ENCODE measurements around the gene NR5A2. TPM values are rescaled to one million over a fixed set of nuclear protein-coding genes. Genes with fewer than 3 reads are reported as not detected.

NR5A2 gene
- total RNA-seq, 2 donors from 2014 or later = 0.44 to 0.63 TPM

DNA sequence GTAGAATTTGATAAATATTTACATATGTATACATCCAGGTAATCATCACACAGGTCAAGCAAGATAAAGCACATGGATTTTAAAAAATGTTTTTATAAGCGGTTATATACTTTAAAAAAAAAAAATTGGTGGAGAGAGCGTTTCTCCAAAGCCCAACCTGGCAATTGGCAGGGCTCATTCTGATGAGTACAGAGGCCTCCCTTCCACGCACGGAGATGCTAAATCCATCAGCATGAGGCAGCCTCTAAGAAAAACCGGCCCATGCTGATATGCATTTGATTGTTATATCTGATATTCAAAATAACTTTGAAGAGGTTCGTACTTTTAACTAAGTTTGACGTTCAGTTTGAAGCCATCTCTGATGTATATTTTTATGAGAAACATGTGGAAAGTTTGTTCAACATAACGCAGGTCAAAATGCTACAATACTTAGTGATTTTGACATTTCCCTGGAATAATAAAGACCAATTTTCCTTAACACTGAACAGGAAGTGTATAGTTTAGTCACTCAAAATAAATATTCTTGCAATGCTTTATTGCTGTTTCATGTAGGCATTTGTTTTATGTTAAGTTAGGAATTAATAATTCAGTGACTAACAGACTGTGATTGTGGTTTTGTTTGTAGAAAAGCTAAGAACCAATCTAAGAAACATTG, 151.7 kb downstream of the NR5A2 start:
- no peaks in the 10 kb centered on the region for H3K36me3 ChIP-seq
- H3K9me3 ChIP-seq = no peaks in the 10 kb centered on the region
- no peaks in the 10 kb centered on the region for H3K27me3 ChIP-seq
- H3K4me3 ChIP-seq = no peak overlapping the region
- no peak for TF ChIP-seq CTCF (IDR thresholded peaks at IDR 0.05)
- H3K27ac ChIP-seq = no peak overlapping the region
- DNase-seq (ENCODE audit: low spot score) = no peak
- H3K4me1 ChIP-seq = peaks cover 0 to 10% of the 10 kb centered on the region in 2 donors

DNA sequence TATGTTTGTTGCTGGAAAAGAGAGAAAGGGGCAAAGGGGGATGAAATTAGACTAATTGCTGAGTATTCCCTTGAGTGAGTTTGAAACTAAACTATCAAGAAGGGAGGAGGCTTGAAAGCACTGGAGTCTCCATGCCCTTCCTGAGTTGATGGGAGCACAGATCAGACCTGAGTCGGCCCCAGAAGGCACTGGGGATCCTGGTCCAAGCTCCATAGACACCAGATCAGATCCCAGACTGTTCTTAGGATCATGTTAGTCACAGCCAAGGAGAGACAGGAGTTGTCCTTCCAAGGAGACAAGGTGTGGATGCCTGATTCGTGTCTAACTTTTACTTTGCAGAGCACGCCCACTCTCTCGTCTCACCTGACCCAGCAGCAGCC, 152.3 kb downstream of the NR5A2 start:
- no peak overlapping the region for H3K27ac ChIP-seq
- H3K4me3 ChIP-seq = no peak overlapping the region
- no peak for TF ChIP-seq CTCF (IDR thresholded peaks at IDR 0.05)
- no peak for DNase-seq (ENCODE audit: low spot score)
- no peaks in the 10 kb centered on the region for H3K36me3 ChIP-seq
- H3K9me3 ChIP-seq = no peaks in the 10 kb centered on the region
- peaks cover 0 to 15% of the 10 kb centered on the region in 2 donors for H3K4me1 ChIP-seq
- H3K27me3 ChIP-seq = no peaks in the 10 kb centered on the region

GRCh38 chr1:200180821-200181220, 153.3 kb downstream of the NR5A2 start:
- H3K27me3 ChIP-seq = no peaks in the 10 kb centered on the region
- no peaks in the 10 kb centered on the region for H3K9me3 ChIP-seq
- no peak overlapping the region for H3K4me3 ChIP-seq
- TF ChIP-seq CTCF (IDR thresholded peaks at IDR 0.05) = no peak
- H3K4me1 ChIP-seq = peaks cover 0 to 15% of the 10 kb centered on the region in 2 donors
- DNase-seq (ENCODE audit: low spot score) = no peak
- H3K36me3 ChIP-seq = no peaks in the 10 kb centered on the region
- no peak overlapping the region for H3K27ac ChIP-seq

DNA sequence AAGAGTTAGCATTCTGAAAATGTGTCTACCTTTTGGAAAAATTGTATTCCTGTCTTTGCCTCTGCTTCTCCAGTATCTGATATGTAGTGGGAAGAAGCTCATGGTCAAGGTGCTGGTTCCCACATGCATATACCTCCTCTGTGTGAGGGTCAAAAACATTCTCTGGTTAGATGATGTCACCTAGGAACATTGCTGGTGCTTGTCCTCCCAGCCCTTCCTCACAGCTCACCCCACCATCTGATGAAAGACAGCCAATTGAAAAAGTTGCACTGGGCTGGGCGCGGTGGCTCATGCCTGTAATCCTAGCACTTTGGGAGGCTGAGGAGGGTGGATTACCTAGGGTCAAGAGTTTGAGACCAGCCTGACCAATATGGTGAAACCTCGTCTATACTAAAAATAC, 154.4 kb downstream of the NR5A2 start:
- no peak for DNase-seq (ENCODE audit: low spot score)
- no peak for TF ChIP-seq CTCF (IDR thresholded peaks at IDR 0.05)
- Histone ChIP-seq H3K4me1 (peaks cover 0 to 15% of the 10 kb centered on the region in 2 donors), H3K36me3 (no peaks in the 10 kb centered on the region), H3K27me3 (no peaks in the 10 kb centered on the region), H3K4me3 (no peak overlapping the region), H3K9me3 (no peaks in the 10 kb centered on the region), H3K27ac (no peak overlapping the region)

DNA sequence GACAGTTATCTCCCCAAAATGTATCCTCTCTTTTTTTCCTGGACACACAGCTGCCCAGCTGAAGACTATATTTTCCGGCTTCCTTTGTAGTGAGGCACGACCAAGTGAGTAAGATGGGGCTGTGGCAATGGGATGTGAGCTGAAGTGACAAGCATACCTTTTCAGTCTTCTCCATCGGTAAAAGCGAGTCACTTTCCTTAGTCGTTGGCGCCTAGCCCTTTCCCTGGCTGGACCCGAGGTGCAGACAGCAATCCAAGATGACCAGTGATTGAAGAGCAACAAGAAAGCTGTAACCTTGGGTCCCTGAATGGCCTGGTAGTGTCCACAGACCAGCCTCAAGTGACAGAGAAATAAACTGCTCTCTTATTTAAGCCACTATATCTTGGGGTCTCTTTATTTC, 155.2 kb downstream of the NR5A2 start:
- Histone ChIP-seq H3K4me3 (no peak overlapping the region), H3K4me1 (peaks cover 0 to 15% of the 10 kb centered on the region in 2 donors), H3K36me3 (no peaks in the 10 kb centered on the region), H3K27ac (no peak overlapping the region), H3K27me3 (no peaks in the 10 kb centered on the region), H3K9me3 (no peaks in the 10 kb centered on the region)
- no peak for DNase-seq (ENCODE audit: low spot score)
- TF ChIP-seq CTCF (IDR thresholded peaks at IDR 0.05) = no peak

- Histone ChIP-seq H3K27ac (peak overlapping the region; percentile 16 to 66), H3K9me3 (no peaks in the 10 kb centered on the region)
These were observed 156.1 kb downstream of the NR5A2 start for GRCh38 chr1:200183637-200184036.

More at GRCh38 chr1:200183637-200184036, 156.1 kb downstream of the NR5A2 start:
- Histone ChIP-seq H3K36me3 (no peaks in the 10 kb centered on the region), H3K4me1 (peaks cover 0 to 15% of the 10 kb centered on the region in 2 donors), H3K27me3 (no peaks in the 10 kb centered on the region), H3K4me3 (no peak overlapping the region)
- TF ChIP-seq CTCF (IDR thresholded peaks at IDR 0.05) = no peak
- DNase-seq (ENCODE audit: low spot score) = no peak
